H1 (cell line): ENCODE data around the gene RNF175. TPM values are rescaled to one million over a fixed set of nuclear protein-coding genes. Genes with fewer than 3 reads are reported as not detected.

Source experiments
- EZH2 ChIP-seq: fragments of 200-600 bp; sonication (generic); IDR thresholded peaks from 2 replicates; pipeline ENCODE4 v1.7.1; 2012; ENCODE audit warnings: low read depth, mild to moderate bottlenecking, moderate library complexity, low read length, inconsistent platforms; ENCODE audit not compliant: severe bottlenecking
- HDAC2 ChIP-seq, 2 experiments: fragments of 300-600 bp in 1 of 2; sonication (generic) in 1 of 2; IDR thresholded peaks; 2 replicates each; pipeline ENCODE4 v1.6.1; 2011 to 2012; ENCODE audit warnings: low read depth in 2 of 2, low read length in 2 of 2, mild to moderate bottlenecking in 2 of 2, moderate library complexity in 2 of 2, borderline replicate concordance in 1 of 2, inconsistent platforms in 1 of 2
- HDAC6 ChIP-seq: IDR thresholded peaks from one replicate; pipeline ENCODE4 v1.7.1; 2012; ENCODE audit warnings: low read depth, mild to moderate bottlenecking, inconsistent platforms, low read length, moderate library complexity
- KDM5A ChIP-seq: fragments of 200-600 bp; IDR thresholded peaks from 2 replicates; pipeline ENCODE4 v1.7.1; 2012; ENCODE audit warnings: mild to moderate bottlenecking, low read length, inconsistent platforms, mixed read lengths
- POLR2AphosphoS5 ChIP-seq: IDR thresholded peaks from 2 replicates; pipeline ENCODE4 v1.6.1; 2011; ENCODE audit warnings: low read depth, low read length
- RAD21 ChIP-seq, 2 experiments: IDR thresholded peaks in 1 of 2; conservative IDR thresholded peaks in 1 of 2; 2 replicates each; pipeline ENCODE4 v1.6.1; 2011; ENCODE audit warnings: low read depth in 2 of 2, low read length in 2 of 2, improper control_type of control experiment in 1 of 2, inconsistent platforms in 1 of 2, mild to moderate bottlenecking in 1 of 2, moderate library complexity in 1 of 2
- RFX5 ChIP-seq: IDR thresholded peaks from 2 replicates; pipeline ENCODE4 v1.6.1; 2011; ENCODE audit warnings: low read depth, low read length, improper control_type of control experiment, borderline replicate concordance
- SP4 ChIP-seq: IDR thresholded peaks from 2 replicates; pipeline ENCODE4 v1.6.1; 2012; ENCODE audit warnings: low read length, inconsistent platforms
- SUZ12 ChIP-seq: fragments of 200-600 bp; sonication (generic); IDR thresholded peaks from 2 replicates; pipeline ENCODE4 v1.6.1; 2012; ENCODE audit warnings: mild to moderate bottlenecking, inconsistent platforms, low read length, moderate library complexity, mixed read lengths
- TCF12 ChIP-seq: IDR thresholded peaks from 2 replicates; pipeline ENCODE4 v1.6.1; 2011; ENCODE audit warnings: low read depth, mild to moderate bottlenecking, low read length
- polyA plus RNA-seq, 7 experiments: library from polyadenylated mRNA; depleted of rRNA in 3 of 7; stranded (reverse) in 5 of 7; unstranded in 2 of 7; fragments of >200 nt in 5 of 7; fragments of 200-250 nt in 2 of 7; gene quantifications; 1 replicate in 5 of 7; 2 replicates in 1 of 7; 4 replicates in 1 of 7; pipeline versions ENCODE4 v1.2.1 to v1.2.3, GENCODE V29; 2011 to 2013; ENCODE audit warnings: missing spikeins in 2 of 7, mixed read lengths in 2 of 7
- total RNA-seq: library from RNA; stranded (reverse); fragmentation: NEBNext Ultra II Directional; extraction: Animal tissue kit (Norgen Biotek cat#: 25700); gene quantifications from 2 replicates; pipeline ENCODE4 v1.2.1, GENCODE V29; 2021

The RNF175 gene
- total and polyA plus RNA-seq, 2 of the 8 experiments (the other 6 are each of a cell fraction or from before 2014, with no cell fraction given) = 7.9 to 9.8 TPM

DNA sequence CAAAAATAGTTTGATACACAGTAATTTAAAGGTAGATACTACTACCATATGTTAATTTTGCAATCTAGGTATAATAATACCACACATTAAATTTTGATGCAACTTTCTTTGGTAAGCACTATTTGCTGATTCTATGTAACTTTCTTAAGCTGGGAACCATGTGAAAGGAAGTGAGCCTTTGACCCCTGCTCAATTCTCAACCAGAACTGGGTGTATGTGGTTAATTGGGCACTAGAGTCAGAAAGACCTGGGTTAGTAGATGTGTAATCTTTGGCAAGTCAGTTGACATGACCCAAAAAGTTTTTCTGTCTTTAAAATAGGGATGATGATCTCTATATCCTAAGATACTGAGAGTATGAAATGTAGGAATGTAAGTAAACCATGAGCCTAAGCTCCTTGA lies 53.3 kb downstream of the RNF175 start (continued):
- TF ChIP-seq RAD21 (IDR thresholded peaks at IDR 0.05 in 1 of 2, conservative IDR thresholded peaks at IDR 0.05 in 1 of 2; ENCODE audit: low read depth in 2 of 2, low read length in 2 of 2) = no peak
- no peak for TF ChIP-seq HDAC6
- no peak for TF ChIP-seq RFX5
- no peak for TF ChIP-seq POLR2AphosphoS5
- no peak for TF ChIP-seq TCF12
- no peak for TF ChIP-seq HDAC2 (IDR thresholded peaks at IDR 0.05; ENCODE audit: borderline replicate concordance in 1 of 2, low read depth in 2 of 2, low read length in 2 of 2)
- no peak for TF ChIP-seq KDM5A
- no peak for TF ChIP-seq SUZ12
- TF ChIP-seq SP4 = no peak
- TF ChIP-seq EZH2 = no peak
